Activated CD4-positive, alpha-beta T cell treated with anti-CD3 and anti-CD28 coated beads, Interleukin-2, amount 10 ng/mL, durations not matched to agents 24 days and 14 days (primary cell): ENCODE results near the gene MC3R. TPM values are rescaled to one million over a fixed set of nuclear protein-coding genes. Genes with fewer than 3 reads are reported as not detected.

Experiments used
- DNase-seq: peaks from one replicate; pipeline ENCODE4 v3.0.0; 2022
- H3K27ac Mint-ChIP-seq: one replicate; pipeline ENCODE4 v1.8.0; 2022; ENCODE audit warnings: mild to moderate bottlenecking, mixed read lengths
- H3K27me3 Mint-ChIP-seq: one replicate; pipeline ENCODE4 v1.8.0; 2022; ENCODE audit warnings: mixed read lengths
- H3K36me3 Mint-ChIP-seq: one replicate; pipeline ENCODE4 v1.8.0; 2022; ENCODE audit warnings: low read depth, mild to moderate bottlenecking, mixed read lengths
- H3K4me1 Mint-ChIP-seq: one replicate; pipeline ENCODE4 v1.8.0; 2021; ENCODE audit warnings: mixed read lengths
- H3K4me3 Mint-ChIP-seq: one replicate; pipeline ENCODE4 v1.8.0; 2022; ENCODE audit warnings: mild to moderate bottlenecking, moderate library complexity, mixed read lengths
- H3K9me3 Mint-ChIP-seq: one replicate; pipeline ENCODE4 v1.8.0; 2021; ENCODE audit warnings: mixed read lengths
- intact Hi-C: fragments of 100-400 bp; cut with micrococcal nuclease; formaldehyde crosslinking; loops from one replicate; pipeline ENCODE4 v1.15.1; 2023
- total RNA-seq: library from RNA; stranded (reverse); gene quantifications from 2 replicates; pipeline ENCODE4 v1.2.3, GENCODE V29; 2022

Gene MC3R
- total RNA-seq, 1 donor from 2014 or later, result not detected

DNA sequence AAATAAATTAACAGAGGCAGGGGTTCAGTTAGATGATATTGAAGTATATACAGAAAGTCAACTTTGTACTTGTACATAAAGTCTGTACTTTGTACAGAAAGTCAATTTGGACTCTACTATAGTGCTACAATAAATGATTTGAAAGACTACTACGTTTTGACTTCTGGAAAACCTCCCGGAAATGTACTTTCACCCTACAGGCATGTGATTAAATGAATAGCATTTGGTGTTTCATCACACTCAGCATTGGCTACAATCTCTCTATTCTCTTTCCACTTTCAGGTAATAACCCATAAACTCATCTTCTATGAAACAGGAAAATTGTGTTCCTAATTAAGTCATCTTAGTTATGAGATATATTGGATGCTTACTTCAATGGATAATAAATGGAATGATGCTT, 25.6 kb upstream of the MC3R start:
- intact Hi-C loops, result no loop called here
- H3K9me3 Mint-ChIP-seq, result peaks cover 9% of the 10 kb centered on the region
- H3K4me1 Mint-ChIP-seq, result no peaks in the 10 kb centered on the region
- no peak for DNase-seq
- H3K4me3 Mint-ChIP-seq, result no peak overlapping the region
- no peaks in the 10 kb centered on the region for H3K27me3 Mint-ChIP-seq
- H3K27ac Mint-ChIP-seq, result no peak overlapping the region
- no peaks in the 10 kb centered on the region for H3K36me3 Mint-ChIP-seq

DNA sequence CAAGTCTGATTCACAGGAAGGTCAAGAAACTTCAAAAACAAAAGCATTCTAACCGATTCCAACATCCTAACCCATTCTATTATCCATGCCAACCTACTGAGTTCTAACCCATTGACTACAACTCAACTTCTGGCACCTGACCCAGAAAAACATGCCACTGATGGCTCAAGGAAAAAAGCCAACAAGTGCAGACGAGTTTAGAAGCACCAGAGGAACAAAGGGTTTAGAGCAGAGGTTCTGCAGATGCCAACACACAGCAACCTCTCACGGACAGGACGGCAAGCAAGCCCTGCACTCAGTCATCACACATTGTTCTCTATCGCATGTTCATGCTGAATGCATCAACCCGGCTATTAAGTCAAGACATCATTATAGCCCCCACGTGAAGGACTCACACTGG, 25.2 kb upstream of the MC3R start:
- peaks cover 9% of the 10 kb centered on the region for H3K9me3 Mint-ChIP-seq
- no peaks in the 10 kb centered on the region for H3K36me3 Mint-ChIP-seq
- no peaks in the 10 kb centered on the region for H3K27me3 Mint-ChIP-seq
- intact Hi-C loops, result no loop called here
- H3K4me1 Mint-ChIP-seq, result no peaks in the 10 kb centered on the region
- DNase-seq, result no peak
- H3K4me3 Mint-ChIP-seq, result no peak overlapping the region
- no peak overlapping the region for H3K27ac Mint-ChIP-seq

DNA sequence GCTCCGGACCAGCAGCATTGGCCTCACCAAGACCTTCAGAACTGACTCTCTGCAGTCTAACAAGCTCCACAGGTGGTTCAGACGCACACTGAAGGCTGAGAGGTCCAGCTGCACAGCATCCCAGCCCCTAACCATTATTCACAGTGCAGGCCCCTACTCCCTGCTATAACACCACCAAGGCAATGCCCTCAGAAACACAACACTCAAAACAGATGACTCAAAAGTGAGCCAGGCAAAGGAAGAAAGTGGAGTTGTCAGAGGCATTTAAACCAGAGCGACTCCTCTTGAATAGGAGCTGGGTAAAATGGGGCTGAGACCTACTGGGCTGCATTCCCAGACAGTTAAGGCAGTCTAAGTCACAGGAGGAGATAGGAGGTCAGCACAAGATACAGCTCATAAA, 20.5 kb upstream of the MC3R start:
- no peaks in the 10 kb centered on the region for H3K27me3 Mint-ChIP-seq

DNA sequence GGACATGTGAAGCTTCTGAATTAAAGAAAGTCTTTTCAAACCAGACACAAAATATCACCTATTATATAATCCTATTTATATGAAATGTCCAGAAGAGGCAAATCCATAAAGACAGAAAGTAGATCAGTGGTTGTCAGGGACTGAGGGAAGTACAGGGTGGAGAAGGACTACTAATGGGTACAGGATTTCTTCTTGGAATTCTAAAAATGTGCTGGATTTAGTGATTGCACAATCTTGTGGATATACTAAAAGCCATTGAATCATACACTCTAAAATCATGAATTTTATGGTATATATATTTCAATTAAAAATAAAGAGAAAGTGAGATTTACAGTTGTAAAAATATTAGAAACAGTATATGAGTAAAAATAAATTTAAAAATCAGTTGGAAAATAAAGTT, 18.7 kb upstream of the MC3R start:
- DNase-seq, result no peak
- H3K4me3 Mint-ChIP-seq, result no peak overlapping the region
- no peaks in the 10 kb centered on the region for H3K27me3 Mint-ChIP-seq
- no peaks in the 10 kb centered on the region for H3K36me3 Mint-ChIP-seq
- intact Hi-C loops, result no loop called here
- no peaks in the 10 kb centered on the region for H3K4me1 Mint-ChIP-seq
- no peak overlapping the region for H3K27ac Mint-ChIP-seq
- peaks cover 7% of the 10 kb centered on the region for H3K9me3 Mint-ChIP-seq

More for the DNA sequence above, 20.5 kb upstream of the MC3R start:
- Mint-ChIP-seq H3K27ac (no peak overlapping the region), H3K9me3 (peaks cover 4% of the 10 kb centered on the region), H3K4me1 (no peaks in the 10 kb centered on the region), H3K4me3 (no peak overlapping the region), H3K36me3 (no peaks in the 10 kb centered on the region)
- intact Hi-C loops, result no loop called here
- DNase-seq, result no peak

DNA sequence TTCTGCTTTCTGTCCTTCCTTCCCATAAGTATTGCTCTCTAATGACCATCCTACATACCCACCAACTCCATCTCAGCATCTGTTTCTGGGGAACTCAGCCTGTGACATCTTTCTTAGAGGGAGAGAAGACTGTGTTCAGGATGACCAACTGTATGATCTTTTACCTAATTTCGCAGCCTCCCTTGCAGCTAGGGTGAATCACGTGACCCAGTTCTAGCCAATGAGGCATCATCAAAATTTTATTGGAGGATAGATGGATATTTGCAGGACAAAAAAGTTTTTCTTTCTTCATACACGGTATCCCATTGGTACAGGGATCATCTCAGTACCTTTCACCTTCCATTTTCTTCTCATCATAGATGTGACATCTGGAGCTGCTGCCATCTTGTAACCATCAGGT, 14.4 kb upstream of the MC3R start:
- H3K4me1 Mint-ChIP-seq, result no peaks in the 10 kb centered on the region
- no peaks in the 10 kb centered on the region for H3K27me3 Mint-ChIP-seq
- peaks cover 14% of the 10 kb centered on the region for H3K9me3 Mint-ChIP-seq
- intact Hi-C loops, result no loop called here
- H3K36me3 Mint-ChIP-seq, result no peaks in the 10 kb centered on the region
- H3K27ac Mint-ChIP-seq, result no peak overlapping the region
- H3K4me3 Mint-ChIP-seq, result no peak overlapping the region
- DNase-seq, result no peak

DNA sequence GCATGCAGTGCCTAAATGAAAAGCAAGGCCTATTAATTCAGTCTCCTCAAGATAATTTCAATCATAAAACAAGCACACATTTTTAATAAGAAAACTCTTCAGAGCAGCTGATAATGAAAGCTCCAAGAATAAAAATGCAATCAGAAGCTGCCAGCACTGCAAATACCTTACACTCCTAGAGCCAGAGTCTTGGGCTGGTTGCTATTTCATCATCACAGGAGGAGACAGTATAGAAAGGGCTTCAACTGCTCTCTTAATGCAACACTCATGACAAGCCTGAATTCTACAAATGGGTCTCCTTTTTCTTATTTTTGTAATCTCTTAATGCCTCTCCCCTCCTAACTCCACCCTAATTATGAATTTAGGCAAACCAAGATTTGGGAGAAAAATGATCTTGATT, 11.2 kb upstream of the MC3R start:
- peaks cover 14% of the 10 kb centered on the region for H3K9me3 Mint-ChIP-seq
- no peak for DNase-seq
- H3K27ac Mint-ChIP-seq, result no peak overlapping the region
- H3K4me1 Mint-ChIP-seq, result no peaks in the 10 kb centered on the region
- no peaks in the 10 kb centered on the region for H3K36me3 Mint-ChIP-seq
- H3K4me3 Mint-ChIP-seq, result no peak overlapping the region
- H3K27me3 Mint-ChIP-seq, result no peaks in the 10 kb centered on the region
- intact Hi-C loops, result no loop called here

DNA sequence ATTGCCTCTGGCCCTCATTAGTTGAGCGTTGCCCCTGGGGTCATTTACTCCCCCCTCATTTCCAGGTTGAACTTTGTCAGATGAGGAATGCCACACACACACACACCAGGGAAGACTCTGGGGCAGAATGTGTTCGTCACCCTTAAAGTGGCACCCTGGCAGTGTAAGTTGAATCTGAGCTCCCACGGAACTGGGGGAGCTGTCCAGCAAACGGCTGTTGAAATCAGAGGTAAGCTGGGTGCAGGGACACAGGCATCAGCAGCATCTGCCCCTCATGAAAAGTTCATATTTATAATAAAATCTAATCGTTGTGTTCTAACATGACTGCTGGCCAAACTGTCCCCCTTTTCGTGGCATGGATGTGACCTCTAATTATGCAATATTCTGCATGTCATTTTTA, 4.3 kb upstream of the MC3R start:
- intact Hi-C loops, result no loop called here
- no peaks in the 10 kb centered on the region for H3K9me3 Mint-ChIP-seq
- peaks cover 9% of the 10 kb centered on the region for H3K27me3 Mint-ChIP-seq
- no peak overlapping the region for H3K4me3 Mint-ChIP-seq
- no peak for DNase-seq
- no peak overlapping the region for H3K27ac Mint-ChIP-seq
- H3K4me1 Mint-ChIP-seq, result no peaks in the 10 kb centered on the region
- no peaks in the 10 kb centered on the region for H3K36me3 Mint-ChIP-seq

DNA sequence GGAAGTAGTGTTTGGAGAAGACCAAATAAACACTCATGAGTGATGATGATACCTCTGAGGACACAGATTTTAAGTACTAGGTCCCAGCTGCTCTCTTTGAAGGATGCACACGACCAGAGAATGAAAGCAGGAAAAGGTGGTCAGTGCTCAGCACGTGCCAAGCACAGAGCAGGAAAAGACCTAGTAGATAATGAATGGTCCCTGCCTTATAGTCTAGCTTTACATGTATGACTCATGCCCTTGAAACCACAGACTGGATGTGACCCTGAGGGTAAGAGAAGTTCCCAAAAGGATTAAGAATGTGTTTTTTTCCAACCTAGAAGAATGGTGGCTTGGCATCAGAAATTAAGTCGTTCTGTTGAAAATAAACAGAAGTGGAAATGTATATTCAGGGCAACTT, 2.8 kb upstream of the MC3R start:
- Mint-ChIP-seq H3K27me3 (peaks cover 9% of the 10 kb centered on the region), H3K4me1 (no peaks in the 10 kb centered on the region), H3K36me3 (no peaks in the 10 kb centered on the region), H3K9me3 (no peaks in the 10 kb centered on the region), H3K4me3 (no peak overlapping the region), H3K27ac (no peak overlapping the region)
- no peak for DNase-seq
- intact Hi-C loops, result loop anchor here (5.0 kb wide), 1 partner anchor 337 kb away; no protein-coding TSS in a partner anchor

DNA sequence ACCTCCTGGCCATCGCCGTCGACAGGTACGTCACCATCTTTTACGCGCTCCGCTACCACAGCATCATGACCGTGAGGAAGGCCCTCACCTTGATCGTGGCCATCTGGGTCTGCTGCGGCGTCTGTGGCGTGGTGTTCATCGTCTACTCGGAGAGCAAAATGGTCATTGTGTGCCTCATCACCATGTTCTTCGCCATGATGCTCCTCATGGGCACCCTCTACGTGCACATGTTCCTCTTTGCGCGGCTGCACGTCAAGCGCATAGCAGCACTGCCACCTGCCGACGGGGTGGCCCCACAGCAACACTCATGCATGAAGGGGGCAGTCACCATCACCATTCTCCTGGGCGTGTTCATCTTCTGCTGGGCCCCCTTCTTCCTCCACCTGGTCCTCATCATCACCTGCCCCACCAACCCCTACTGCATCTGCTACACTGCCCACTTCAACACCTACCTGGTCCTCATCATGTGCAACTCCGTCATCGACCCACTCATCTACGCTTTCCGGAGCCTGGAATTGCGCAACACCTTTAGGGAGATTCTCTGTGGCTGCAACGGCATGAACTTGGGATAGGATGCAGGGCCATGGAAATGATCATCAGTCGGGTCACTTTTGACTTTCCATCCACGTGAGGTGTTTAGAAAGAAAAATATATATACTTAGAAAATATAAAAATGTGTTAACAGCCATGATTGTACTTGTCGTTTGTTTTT, 868 bp downstream of the MC3R start:
- Mint-ChIP-seq H3K27me3 (peaks cover 8% of the 10 kb centered on the region), H3K27ac (no peak overlapping the region), H3K36me3 (no peaks in the 10 kb centered on the region), H3K4me3 (no peak overlapping the region), H3K9me3 (no peaks in the 10 kb centered on the region), H3K4me1 (no peaks in the 10 kb centered on the region)
- peak; percentile 72 for DNase-seq
- intact Hi-C loops, result loop anchor here (2.0 to 5.0 kb wide), 2 partner anchors 93 to 333 kb away; no protein-coding TSS in a partner anchor

DNA sequence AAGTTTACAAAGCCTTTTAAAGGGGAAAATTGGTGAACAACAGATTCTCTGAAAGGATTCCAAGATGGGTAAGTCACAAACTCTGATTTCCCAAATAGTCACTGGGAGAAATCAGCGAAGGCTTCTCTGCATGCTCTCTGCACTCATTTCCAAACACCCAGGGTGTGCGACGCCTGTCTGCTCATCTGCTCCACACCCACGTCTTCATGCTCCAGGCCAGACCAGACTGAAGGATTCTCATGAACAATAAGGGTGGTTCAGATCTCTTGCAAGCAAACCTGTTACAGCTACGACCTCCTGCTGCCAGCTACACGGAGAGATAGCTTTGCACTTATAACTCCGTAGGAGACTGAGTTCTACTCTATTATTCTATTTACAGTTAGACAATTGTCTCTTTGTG, 1.4 kb downstream of the MC3R start:
- no peaks in the 10 kb centered on the region for H3K36me3 Mint-ChIP-seq
- no peaks in the 10 kb centered on the region for H3K9me3 Mint-ChIP-seq
- H3K27me3 Mint-ChIP-seq, result peaks cover 8% of the 10 kb centered on the region
- intact Hi-C loops, result loop anchor here (2.0 to 5.0 kb wide), 2 partner anchors 93 to 332 kb away; no protein-coding TSS in a partner anchor
- no peak overlapping the region for H3K4me3 Mint-ChIP-seq
- no peak for DNase-seq
- no peaks in the 10 kb centered on the region for H3K4me1 Mint-ChIP-seq
- no peak overlapping the region for H3K27ac Mint-ChIP-seq

DNA sequence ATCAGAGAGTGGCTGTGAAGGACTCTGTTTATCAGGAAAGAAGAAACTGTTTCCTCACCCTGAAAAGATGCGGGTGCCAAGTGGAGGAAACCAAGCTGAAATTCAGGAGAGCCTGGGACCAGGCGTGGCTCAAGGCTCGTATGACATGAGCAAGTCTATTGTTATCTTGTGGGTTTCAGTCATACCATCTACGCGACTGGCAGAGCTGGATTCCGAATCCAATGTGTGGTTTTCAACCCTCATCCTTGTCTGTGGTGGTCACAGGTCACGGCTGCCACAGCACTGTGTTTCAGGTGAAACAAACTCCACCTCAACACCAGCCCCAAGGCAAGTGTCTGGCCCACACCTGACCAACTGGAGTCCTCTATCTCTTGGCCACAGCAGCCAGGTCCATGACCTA, 9.1 kb downstream of the MC3R start:
- H3K36me3 Mint-ChIP-seq, result no peaks in the 10 kb centered on the region
- no peak overlapping the region for H3K27ac Mint-ChIP-seq
- intact Hi-C loops, result no loop called here
- DNase-seq, result no peak
- H3K27me3 Mint-ChIP-seq, result no peaks in the 10 kb centered on the region
- no peak overlapping the region for H3K4me3 Mint-ChIP-seq
- no peaks in the 10 kb centered on the region for H3K4me1 Mint-ChIP-seq
- H3K9me3 Mint-ChIP-seq, result no peaks in the 10 kb centered on the region

DNA sequence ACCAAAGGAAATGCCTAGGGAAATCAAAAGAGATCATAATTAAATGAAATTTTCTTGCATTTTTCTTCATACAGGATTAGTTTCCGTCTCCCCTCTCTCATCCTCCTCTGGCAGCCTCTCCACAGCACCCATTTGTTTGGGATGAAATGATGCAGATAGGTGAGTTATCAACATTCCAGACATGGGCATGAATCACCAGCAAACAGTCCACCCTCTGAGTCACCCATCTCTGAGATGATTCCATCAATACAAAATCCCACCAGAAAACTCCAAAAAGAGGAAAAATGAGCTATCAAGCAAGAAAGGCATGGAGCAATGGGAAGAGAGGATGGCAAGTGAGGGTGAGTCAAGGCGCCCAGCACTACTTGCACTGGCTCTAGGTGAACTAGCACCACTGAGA, 11.4 kb downstream of the MC3R start:
- no peaks in the 10 kb centered on the region for H3K36me3 Mint-ChIP-seq
- H3K4me3 Mint-ChIP-seq, result no peak overlapping the region
- intact Hi-C loops, result no loop called here
- no peak for DNase-seq
- H3K27ac Mint-ChIP-seq, result no peak overlapping the region
- H3K27me3 Mint-ChIP-seq, result no peaks in the 10 kb centered on the region
- H3K4me1 Mint-ChIP-seq, result no peaks in the 10 kb centered on the region
- no peaks in the 10 kb centered on the region for H3K9me3 Mint-ChIP-seq

DNA sequence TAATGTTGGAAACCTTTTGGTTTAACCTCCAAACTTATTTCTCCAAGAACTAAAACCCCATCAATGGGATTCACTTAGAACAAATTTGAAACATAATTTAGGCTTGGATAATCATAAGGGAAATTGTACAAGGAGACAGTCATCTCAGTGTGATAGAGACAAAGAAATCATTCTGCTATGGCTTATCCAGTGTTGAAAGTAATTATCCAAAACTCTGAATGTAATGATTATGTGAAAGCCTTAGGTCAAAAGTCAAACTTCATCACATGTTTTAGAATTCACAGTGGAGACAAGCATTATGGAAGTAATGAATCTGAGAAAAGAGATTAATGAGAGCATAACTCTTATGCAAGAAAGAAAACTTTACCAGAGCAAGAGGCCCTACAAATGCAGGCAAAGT, 20.0 kb downstream of the MC3R start:
- Mint-ChIP-seq H3K4me1 (no peaks in the 10 kb centered on the region), H3K36me3 (no peaks in the 10 kb centered on the region), H3K9me3 (no peaks in the 10 kb centered on the region), H3K4me3 (no peak overlapping the region), H3K27me3 (no peaks in the 10 kb centered on the region), H3K27ac (no peak overlapping the region)
- no peak for DNase-seq
- intact Hi-C loops, result no loop called here

DNA sequence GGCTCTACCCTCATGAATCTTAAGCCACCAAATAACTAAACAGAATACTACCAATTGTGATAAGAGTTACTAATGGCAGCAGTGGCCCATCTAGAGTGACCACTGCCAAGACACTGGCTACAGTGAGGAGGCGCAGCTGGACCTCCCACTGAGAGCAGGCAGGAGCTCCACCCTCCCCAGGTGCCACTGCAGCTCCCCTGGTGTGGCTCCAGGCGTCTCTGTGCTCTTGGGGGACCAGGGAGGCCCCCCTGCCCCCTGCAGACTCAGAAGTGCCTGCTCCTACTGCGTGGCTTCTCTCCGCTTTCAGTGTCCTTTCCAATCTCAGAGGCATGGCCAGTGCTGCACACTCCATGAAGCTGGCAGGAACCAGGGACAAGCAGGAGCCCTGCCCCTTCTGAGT, 23.4 kb downstream of the MC3R start:
- Mint-ChIP-seq H3K36me3 (no peaks in the 10 kb centered on the region), H3K4me1 (no peaks in the 10 kb centered on the region), H3K4me3 (no peak overlapping the region), H3K27ac (no peak overlapping the region), H3K27me3 (no peaks in the 10 kb centered on the region), H3K9me3 (no peaks in the 10 kb centered on the region)
- no peak for DNase-seq
- intact Hi-C loops, result no loop called here

DNA sequence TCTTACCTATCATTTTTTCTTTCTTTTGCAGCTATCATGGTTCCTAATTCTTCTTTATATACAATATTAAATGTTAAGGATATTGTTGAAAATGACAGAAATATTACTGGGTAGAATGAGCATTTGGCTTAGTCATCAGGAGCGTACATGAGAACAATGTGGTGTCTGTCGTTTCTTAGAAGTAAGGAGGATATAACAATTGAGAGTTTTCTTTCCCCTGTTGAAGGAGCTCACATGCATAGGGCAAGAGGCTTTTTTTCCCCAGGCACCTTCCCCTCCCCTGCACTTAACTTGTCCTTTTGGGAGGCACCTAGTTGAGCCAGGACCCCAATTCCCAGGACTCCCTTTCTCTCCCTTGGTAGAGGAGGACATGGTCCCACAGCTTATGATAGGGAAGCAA, 25.0 kb downstream of the MC3R start:
- H3K27ac Mint-ChIP-seq, result no peak overlapping the region
- no peaks in the 10 kb centered on the region for H3K9me3 Mint-ChIP-seq
- no peak for DNase-seq
- H3K27me3 Mint-ChIP-seq, result no peaks in the 10 kb centered on the region
- no peaks in the 10 kb centered on the region for H3K36me3 Mint-ChIP-seq
- intact Hi-C loops, result no loop called here
- no peaks in the 10 kb centered on the region for H3K4me1 Mint-ChIP-seq
- H3K4me3 Mint-ChIP-seq, result no peak overlapping the region
